GM19035 (cell line): ENCODE results near the gene F2.
"Not testable (repeated sequence)": the region's sequence is repeated elsewhere in the genome, so short reads cannot be mapped to it uniquely, and the experiment has no call there.

Experiments used
- ATAC-seq: cut with Tn5 transposase; IDR thresholded peaks from one replicate; pipeline ENCODE4 v1.9.1; 2021; ENCODE audit not compliant: unreplicated experiment

The F2 gene

DNA sequence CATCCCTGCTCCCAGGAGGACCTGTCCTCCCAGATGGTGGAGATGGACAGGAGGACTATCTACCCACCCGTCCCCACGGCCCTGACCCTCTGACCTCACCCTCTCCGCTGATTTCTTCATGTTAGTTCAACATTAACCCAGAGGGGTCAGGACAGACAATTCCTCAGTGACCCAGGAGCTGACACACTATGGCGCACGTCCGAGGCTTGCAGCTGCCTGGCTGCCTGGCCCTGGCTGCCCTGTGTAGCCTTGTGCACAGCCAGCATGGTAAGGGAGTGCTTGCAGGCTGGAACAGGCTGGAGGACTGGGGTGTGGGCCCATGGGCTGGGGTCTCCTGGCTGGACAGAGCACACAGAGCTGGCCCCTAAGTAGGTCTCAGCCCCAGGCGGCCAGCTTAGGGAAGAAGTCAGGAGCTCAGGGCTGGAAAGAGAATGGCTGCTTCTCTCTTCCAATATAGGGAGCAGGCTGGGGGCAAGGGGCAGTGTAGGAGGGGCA is at the start of gene F2:
Gene F2, plus strand, starts transcription at position 166 of the 495 bp plus-strand sequence. Its CDS starts 23 bp downstream, at position 189.
- ATAC-seq = no peak

DNA sequence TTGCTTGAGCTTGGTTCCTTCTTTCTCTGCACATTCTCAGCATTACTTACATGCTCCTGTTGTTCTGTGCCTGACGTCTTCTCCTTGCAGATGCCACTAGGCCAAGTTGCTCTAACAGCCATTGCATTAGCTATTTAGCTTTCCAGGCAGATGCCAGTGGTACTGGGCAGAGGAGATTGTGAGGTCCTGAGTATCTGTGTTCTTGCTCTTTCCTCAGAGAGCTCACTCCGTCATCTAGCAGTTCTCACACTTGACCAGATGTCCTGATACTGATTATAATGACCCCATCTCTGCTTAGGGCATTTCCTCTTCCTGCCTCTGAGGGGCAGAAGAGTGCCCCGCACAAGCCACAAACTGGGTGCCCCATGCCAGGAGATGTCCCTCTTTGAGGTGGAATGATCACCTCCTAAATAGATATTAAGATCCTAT is 49.3 kb upstream of the F2 start:
- ATAC-seq = no peak

DNA sequence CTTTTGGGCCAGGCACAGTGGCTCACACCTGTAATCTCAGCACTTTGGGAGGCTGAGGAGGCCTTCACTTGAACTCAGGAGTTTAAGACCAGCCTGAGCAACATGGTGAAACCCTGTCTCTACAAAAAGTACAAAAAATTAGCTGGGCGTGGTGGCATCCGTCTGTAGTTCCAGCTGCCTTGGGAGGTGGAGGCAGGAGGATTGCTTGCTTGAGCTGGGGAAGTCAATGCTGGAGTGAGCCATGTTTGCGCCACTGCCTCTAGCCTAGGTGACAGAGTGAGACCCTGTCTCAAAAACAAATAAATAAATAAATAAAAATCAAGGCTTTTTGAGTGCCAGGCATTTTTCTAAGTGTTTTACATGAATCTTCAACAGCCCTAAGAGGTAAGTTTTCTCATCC is 48.5 kb upstream of the F2 start:
- ATAC-seq = not testable (repeated sequence)

DNA sequence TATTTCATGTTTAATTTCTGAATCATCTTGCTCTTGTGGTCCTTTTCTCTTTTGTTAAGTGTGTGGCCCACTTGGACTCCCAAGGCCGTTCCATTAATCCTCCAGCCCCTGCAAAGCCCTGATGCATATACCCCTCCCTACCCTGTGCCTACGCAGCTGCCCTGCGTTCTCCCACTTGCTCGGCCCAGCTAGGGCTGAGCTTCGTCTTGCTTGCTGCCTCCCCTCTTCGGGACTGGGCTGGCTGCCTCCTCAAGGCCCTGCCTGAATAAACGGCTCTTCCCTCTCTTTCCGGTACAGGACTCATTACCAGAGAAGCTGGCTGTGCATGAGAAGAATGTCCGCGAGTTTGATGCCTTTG is 47.1 kb upstream of the F2 start:
- ATAC-seq = no peak

DNA sequence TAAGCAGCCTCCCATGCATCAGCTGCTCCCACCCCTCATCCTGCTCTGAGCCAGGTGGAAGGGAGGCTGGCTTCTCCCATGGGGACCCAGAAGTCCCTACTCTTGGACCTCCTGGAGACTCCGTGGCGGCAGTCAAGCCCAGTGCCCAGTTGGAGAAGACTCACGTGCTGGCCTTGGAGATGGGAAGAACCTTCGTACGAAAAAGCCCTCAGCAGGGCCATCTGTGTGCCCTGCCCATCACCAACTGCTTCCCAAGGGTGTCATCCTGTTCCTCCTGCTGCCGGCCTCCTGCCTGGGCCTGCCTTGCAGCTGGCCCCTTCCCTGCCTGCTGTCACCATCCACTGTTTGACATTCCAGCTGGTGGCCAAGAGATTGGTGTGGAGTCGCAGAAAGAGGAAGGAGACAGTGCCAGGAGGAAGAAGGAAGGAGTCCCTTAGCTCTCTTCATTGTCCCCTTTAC is 46.6 kb upstream of the F2 start:
- ATAC-seq = no peak

DNA sequence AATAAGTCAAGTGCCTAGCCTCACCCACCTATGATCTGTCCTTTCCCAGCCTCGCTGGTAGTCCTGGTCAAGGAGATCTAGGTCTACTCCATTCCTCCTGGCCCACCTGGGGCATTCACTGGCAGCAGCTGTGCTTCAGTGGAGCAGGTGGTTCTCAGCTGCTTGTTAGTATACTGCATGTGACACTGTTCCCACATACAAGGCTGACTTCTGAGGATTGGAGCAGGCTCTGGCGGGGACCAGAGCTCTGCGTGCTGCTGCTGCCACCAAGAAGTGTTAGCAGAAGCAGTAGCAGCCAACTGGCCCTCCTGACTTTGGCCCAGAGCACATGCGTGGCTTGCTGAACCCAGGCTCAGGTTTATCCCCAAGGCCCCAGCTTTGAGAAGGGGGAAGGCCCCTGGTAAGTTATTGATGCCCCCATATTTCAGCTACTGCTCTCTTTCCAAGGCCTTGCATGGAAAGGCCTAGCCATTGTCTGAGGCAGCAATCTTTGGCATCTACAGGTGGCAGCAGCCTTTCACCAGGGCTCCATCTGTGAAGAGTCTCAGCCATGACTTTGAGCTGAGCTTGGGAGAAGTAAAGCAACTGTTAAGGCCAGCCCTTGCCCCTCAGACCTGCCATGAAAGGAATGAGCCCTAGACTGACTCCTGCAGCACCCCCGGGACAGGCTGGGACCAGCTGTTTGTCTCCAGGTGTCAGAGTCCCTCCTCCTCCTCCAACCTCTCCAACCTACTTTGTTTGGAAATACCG is 45.1 kb upstream of the F2 start:
- no peak for ATAC-seq

DNA sequence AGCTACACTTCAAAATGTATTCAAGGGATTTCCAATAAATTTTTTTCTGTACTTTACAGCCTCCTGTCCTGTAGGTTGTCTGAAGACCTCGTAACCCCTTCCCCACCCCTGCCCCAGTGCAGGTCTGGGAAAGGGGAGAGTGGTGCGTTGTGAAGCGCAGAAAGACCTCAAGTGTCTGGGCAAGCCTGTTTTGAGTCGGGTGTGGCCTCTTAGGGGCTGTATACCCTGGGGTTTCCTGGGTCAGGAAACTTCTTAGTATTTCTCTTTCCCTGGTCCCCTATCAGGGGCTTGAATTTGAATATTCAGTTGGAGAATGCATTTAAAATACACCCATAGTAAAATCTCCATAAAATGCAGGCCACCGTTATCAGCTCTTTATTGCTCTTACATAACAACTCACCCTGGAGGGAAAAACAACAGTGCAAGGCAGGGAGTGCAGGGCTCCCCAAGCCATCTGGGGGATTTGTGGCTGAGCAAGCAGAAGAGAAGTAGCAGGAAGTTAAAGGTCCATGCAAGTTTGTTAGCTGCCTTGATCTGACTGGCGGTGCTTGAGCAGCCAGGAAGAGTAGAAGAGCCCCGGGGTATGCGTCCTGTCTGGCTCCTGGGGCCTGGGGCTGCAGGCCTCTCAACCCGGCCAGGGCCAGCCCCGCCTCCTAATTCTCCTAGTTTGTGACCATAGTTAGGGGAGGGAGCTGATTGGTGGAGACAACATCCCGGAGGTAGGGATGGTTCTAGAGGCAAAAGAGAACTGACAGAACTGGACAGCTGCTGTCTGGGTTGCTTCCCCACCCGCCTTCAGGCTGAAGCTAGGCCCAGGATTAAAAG is 44.3 kb upstream of the F2 start:
- ATAC-seq = no peak

DNA sequence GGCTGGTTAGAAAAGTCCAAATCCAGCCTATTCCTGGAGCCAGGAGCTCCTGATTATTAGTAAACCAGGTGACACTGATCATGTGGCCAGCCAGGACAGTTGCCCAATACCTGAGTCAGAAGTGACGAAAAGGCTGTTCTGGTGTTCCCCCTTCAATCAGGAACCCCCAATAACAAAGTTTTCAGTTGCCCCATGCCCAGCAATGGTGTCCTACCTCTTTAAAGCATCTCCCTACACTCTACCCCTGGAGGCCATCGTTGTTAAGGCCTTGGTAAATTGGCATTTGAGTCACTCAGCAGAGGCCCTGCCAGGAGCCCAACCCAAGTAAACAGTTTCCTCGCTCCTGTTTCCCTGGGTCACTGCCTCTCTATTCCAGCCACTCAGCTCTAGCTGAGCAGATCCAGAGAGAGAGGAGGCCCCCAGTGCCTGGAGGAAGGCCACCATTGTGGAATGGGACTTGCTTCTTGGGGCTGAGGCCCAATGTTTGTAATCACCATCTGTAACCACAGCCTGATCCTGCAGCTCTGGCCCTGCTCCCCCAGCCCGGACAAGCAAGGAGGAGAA is 43.6 kb upstream of the F2 start:
- ATAC-seq = no peak

DNA sequence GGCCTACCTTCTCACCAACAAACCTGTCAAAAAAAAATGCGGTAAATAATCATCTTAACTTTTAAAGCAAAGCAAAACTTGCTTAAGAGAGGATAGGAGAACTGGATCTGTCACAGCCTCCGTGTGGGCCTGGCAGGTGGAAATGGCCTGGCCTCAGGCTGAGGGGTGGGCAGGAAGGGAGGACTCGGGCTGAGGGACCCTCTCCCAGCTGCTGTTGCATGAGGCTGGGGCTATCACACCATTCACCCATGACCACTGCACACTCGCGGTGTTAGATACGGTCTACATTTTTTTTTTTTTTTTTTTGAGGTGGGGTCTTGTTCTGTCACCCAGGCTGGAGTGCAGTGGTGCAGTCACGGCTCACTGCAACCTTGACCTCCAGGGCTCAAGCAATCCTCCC is 43.1 kb upstream of the F2 start:
- ATAC-seq = no peak

DNA sequence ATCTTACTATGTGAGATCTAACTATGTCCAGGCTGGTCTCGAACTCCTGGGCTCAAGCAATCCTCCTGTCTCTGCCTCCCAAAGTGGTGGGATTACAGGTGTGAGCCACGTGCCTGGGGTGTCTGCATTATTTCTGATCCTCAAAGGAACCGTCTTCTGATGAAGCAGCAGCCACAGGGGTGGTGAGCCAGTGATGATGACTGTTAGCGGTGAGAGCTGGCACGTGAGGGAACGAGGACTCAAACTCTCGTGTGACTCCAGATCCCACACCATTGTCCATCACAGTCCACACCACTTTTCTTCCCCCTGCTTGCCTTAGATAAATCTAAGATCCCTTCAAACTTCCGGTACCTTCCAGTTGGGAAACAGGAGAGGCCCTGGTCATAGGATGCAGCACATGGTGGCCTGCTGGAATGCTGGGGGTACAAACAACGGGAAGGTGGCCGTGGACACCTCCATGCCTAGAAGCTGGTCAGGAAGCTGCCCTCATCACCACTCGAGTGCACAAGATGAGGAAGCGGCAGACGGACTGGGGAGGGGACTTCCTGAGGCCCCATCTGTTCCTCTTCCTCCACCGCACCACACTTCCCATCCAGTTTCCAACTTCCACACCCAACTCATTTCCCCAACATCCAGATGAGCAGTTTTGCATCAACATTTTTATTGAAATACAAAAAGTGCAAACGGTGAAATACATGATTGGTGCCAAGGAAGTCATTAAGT is 42.4 kb upstream of the F2 start:
- ATAC-seq = no peak

DNA sequence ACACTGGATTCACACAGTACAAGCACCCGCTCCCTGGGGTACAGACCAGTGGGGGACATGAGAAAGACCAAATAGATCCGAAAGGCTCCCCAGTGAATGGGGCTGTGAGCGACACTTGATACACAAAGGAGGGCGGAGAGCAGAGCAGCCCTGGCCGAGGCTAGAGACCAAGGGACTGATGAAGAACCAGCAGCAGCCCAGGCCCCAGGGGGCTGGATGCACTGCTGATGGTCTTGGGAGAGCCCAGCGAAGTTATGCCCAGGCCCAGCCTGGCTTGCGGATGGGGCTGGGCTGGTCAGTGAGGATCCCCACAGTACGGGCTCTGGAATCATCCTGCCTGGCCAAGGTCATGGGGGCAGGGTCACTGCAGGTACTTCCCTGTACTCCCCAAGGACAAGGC is 41.8 kb upstream of the F2 start:
- ATAC-seq = no peak

DNA sequence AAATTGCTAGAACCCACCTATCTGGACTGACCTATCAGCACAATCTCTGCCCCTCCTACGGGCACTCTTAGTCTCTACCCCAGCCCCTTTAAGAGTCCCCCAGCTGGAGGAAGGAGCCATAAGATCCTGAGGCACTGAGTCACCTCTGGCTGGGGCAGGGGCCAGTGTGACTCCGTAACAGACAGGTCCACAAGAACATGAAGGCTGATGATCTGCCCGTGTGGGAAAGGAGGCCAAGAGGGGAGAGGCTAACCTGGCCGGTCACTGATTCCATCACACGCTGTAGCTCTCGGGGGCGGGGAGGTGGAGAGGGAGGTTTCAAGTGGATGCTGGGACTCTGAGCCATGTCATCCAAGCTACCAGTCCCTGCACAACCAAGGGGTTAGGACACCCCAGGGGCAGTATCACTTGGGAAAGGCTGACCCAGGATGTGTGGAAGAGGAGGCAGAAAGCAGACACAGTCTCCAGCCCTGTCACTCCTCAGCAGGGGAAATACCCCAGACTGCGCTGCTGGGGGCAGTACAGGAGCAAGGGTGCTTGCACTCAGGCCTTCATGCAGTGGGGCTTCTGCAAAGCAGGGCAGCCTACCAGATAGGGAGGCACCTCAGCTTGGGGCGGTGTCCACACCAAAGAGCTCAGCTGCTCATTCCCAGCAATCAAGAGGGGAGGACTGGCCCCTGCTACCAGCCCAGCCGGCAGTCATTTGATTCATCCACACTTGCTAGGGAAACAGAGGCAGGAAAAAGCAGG is 40.8 kb upstream of the F2 start:
- ATAC-seq = no peak

DNA sequence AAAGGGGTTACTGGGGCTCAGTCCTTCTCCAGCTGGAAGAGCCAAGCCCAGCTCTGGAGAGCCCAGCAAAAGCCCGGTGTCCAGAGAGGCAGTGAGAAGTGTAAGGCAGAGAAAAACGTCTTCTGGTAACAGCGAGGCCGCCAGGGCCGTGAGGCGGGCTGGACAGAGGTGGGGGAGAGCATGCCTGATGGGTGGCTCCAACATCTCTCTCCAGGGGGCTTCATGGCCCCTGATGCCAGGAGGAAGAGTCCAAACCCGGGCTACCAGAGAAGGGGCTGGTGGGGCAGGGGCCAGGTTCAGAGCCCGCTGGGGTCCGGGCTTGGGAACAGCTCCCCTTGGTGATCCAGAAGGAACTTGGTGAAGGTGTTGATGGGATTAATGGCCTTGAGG is 40.3 kb upstream of the F2 start:
- no peak for ATAC-seq

DNA sequence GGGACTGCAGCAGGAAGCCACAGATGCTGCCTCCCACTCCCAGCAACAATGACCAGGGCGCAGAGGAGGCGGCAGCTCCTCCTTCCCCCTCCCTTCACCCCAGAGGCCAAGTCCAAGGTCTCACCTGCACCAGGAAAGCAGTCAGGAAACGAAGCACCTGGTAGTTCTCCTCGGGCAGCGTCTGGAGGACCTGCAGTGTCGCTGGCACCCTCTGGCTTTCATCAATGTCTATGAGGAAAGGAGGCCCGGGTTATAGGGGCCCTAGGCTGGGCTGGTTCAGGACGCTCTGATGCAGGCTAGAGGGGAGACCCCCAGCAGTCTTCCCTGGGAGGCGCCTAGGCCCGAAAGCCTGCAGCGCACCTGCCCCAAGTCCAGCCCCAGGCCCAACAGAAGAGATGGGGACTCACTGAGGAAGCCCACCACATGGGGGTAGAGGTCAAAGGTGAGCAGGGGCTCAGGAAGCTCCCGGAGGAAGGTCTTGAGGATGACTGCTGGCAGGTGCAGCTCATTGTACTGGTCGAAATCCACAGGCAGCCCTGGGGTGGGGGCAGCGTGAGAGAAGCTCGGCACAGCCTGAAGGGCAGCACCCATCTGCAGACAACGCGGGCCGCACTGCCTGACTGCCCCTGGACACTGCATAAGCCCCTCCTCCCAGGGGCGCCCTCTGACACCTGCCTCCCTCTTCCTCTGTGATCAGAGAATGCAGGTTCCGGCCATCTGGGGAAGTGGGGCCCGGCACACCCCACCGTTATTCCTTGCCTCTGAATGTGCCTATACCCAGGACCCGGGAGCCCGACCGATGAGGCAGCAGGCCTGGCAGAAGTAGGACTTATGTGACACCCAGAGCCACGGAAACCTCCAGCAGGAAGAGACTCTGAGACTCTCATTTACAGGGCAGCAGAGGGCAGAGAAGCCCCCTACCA is 39.5 kb upstream of the F2 start:
- no peak for ATAC-seq

DNA sequence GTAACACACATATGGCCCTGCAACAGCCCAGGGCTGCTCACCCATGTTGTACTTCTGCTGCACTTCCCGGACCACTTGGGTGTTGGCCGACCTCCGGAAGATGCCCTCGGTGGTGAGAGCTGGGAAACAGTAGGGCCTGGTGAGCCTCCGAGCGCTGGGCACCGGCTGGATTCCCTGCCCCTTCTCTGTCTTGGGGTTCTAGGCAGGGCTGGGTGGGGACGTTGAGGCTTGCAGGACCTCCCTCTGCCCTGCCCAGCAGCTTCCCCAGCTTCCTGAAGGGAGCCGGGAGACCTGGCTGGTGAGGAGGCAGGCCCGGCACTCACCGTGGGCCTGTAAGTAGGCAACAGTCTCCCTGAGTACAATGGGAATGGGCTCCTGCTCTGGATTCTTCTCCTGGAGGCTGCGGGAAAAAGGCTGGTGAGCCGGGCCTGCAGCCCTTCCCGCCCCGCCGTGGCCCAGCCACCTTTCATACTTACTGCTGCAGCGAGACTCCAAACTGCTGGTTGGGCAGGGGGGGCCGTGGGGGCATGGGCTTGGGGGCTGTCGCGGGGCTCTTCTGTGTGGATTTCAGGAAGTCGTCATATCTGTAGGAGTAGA is 38.8 kb upstream of the F2 start:
- no peak for ATAC-seq

DNA sequence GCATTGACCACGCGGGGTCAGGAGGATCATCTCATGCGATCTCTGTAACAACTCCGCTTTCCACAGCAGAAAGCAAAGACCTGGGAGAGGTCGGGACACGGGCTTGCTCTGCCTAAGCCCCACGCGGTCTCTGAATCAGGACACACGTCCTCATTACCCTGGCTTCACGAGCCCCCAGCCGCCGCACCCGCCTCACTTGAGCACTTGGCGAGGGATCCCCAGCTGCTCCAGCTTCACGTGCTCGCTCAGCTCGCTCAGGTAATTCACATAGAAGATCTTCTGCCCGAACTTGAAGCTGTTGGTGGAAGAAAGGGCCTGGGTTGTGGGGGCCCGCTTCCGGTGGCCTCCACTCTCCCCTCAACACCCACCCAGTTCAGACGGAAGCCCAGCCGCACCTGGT is 38.2 kb upstream of the F2 start:
- ATAC-seq = no peak

DNA sequence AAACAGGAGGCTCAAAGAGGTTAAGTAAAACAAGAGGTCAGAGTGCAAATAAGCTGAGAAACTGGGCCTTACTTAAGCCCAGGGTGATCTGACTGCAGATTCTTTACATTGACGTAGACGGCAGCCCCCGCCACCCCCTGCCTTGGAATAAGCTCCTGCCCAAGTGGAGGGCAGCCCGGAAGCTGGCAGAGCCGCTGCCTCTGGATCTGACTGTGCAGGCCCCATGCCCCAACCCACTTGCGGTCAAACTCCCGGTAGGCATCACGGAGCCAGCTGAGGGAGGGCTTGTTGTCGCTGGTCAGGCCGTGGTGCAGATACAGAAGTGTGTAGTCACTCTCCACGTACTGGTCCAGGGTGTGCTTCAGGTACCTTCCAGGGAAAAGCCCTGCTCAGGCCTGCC is 37.2 kb upstream of the F2 start:
- ATAC-seq = no peak

DNA sequence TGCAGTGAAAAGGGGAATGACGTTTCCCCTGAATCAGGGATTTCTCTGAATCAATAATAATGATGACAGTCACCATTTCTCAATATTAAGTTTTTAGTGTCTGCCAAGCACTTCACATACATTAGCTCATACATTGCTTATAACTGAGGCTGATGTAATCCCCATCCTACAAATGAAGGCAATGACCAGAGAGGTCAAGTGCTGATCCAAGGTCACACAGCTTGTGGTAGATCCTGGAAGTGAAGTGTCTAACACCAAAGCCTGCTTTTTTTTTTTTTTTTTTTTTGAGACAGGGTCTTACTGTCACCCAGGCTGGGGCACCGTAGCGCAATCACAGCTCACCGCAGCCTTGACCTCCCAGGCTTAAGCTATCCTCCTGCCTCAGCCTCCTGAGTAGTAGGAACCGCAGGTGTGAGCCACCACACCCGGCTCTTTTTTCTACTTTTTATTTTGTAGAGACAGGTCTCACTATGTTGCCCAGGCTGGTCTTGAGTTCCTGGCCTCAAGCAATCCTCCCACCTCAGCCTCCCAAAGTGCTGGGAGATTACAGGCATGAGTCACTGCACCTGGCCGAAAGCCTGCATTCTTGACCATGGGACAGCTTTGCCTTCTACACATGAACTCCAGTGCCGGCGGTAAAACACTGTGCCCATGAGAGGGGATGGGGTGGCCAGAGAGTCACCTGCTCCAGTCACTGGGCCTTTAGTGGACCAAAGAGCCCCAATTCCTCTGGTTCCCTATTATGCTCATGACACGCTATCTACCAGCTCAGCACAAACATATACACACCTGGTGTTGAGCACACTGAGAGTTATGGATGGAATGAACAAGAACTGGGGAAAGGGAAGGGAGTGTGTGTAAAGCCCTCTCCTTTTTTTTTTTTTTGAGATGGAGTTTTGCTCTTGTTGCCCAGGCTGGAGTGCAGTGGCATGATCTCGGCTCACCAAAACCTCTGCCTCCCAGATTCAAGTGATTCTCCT is 36.0 kb upstream of the F2 start:
- no peak for ATAC-seq
